ENCODE data around the gene RGPD6.
"Not testable (repeated sequence)": the region's sequence is repeated elsewhere in the genome, so short reads cannot be mapped to it uniquely, and the experiment has no call there.

The RGPD6 gene

GRCh38 chr2:110482697-110483096, 94.3 kb downstream of the RGPD6 start:
- DNase-seq (ENCODE audit: low read depth in 4 of 4, low spot score in 1 of 4), result not testable (repeated sequence)

GRCh38 chr2:110481200-110481599, 95.8 kb downstream of the RGPD6 start:
- DNase-seq (ENCODE audit: low read depth in 4 of 4, low spot score in 1 of 4), result not testable (repeated sequence)

- not testable (repeated sequence) for DNase-seq (ENCODE audit: low read depth in 4 of 4, low spot score in 1 of 4)
These were observed 96.9 kb downstream of the RGPD6 start for GRCh38 chr2:110480084-110480483.

GRCh38 chr2:110477370-110477769, 99.7 kb downstream of the RGPD6 start:
- not testable (repeated sequence) for DNase-seq (ENCODE audit: low read depth in 4 of 4, low spot score in 1 of 4)

GRCh38 chr2:110476952-110477351, 100.1 kb downstream of the RGPD6 start:
- DNase-seq (ENCODE audit: low read depth in 4 of 4, low spot score in 1 of 4), result not testable (repeated sequence)

- DNase-seq (ENCODE audit: low read depth in 4 of 4, low spot score in 1 of 4), result not testable (repeated sequence)
These were observed 101.2 kb downstream of the RGPD6 start for GRCh38 chr2:110475627-110476359.

GRCh38 chr2:110474898-110475297, 102.1 kb downstream of the RGPD6 start:
- not testable (repeated sequence) for DNase-seq (ENCODE audit: low read depth in 4 of 4, low spot score in 1 of 4)

- DNase-seq (ENCODE audit: low read depth in 4 of 4, low spot score in 1 of 4), result not testable (repeated sequence)
These were observed 104.0 kb downstream of the RGPD6 start for GRCh38 chr2:110473059-110473358.

GRCh38 chr2:110472171-110473058, 104.6 kb downstream of the RGPD6 start, which contains the start of gene LIMS4:
Gene LIMS4 (minus strand): TSS chr2:110472816. CDS start chr2:110472778, 38 bp downstream.
- not testable (repeated sequence) for DNase-seq (ENCODE audit: low read depth in 4 of 4, low spot score in 1 of 4)

- not testable (repeated sequence) for DNase-seq (ENCODE audit: low read depth in 4 of 4, low spot score in 1 of 4)
These were observed 108.1 kb downstream of the RGPD6 start for GRCh38 chr2:110468921-110469320.

- DNase-seq (ENCODE audit: low read depth in 4 of 4, low spot score in 1 of 4), result not testable (repeated sequence)
These were observed 111.7 kb downstream of the RGPD6 start for GRCh38 chr2:110465312-110465711.

All from stimulated activated CD4-positive, alpha-beta T cell treated with anti-CD3 and anti-CD28 coated beads, Interleukin-1b, Interleukin-23, amount 100 ng/mL, for 24 hours (primary cell).